Activated T-cell treated with anti-CD3 and anti-CD28 coated beads for 24 hours (primary cell): ENCODE results near the gene GREB1L.
"Not testable (repeated sequence)": the region's sequence is repeated elsewhere in the genome, so short reads cannot be mapped to it uniquely, and the experiment has no call there.

Experiments
- DNase-seq: peaks from one replicate; pipeline ENCODE4 v3.0.0-alpha.2; 2020; ENCODE audit warnings: low read depth

The GREB1L gene

GRCh38 chr18:21264651-21265050 lies 22.6 kb downstream of the GREB1L start:
- DNase-seq, result no peak

- no peak for DNase-seq
Measured at GRCh38 chr18:21265971-21266673, 24.1 kb downstream of the GREB1L start.

GRCh38 chr18:21267400-21267799 lies 25.4 kb downstream of the GREB1L start:
- DNase-seq, result no peak

GRCh38 chr18:21269349-21269748 lies 27.3 kb downstream of the GREB1L start:
- no peak for DNase-seq

- no peak for DNase-seq
Measured at GRCh38 chr18:21270453-21270852, 28.4 kb downstream of the GREB1L start.

GRCh38 chr18:21272016-21272579 lies 30.1 kb downstream of the GREB1L start:
- DNase-seq, result no peak

- no peak for DNase-seq
Measured at GRCh38 chr18:21273568-21273967, 31.5 kb downstream of the GREB1L start.

- DNase-seq, result no peak
Measured at GRCh38 chr18:21275645-21276044, 33.6 kb downstream of the GREB1L start.

- DNase-seq, result no peak
Measured at GRCh38 chr18:21277578-21277977, 35.5 kb downstream of the GREB1L start.

GRCh38 chr18:21278218-21278617 lies 36.2 kb downstream of the GREB1L start:
- not testable (repeated sequence) for DNase-seq

- DNase-seq, result no peak
Measured at GRCh38 chr18:21281603-21282002, 39.6 kb downstream of the GREB1L start.

GRCh38 chr18:21284540-21284939 lies 42.5 kb downstream of the GREB1L start:
- no peak for DNase-seq

GRCh38 chr18:21289827-21290226 lies 47.8 kb downstream of the GREB1L start:
- DNase-seq, result no peak

- DNase-seq, result no peak
Measured at GRCh38 chr18:21291106-21291505, 49.1 kb downstream of the GREB1L start.

- no peak for DNase-seq
Measured at GRCh38 chr18:21293479-21293878, 51.4 kb downstream of the GREB1L start.

GRCh38 chr18:21295101-21295500 lies 53.1 kb downstream of the GREB1L start:
- DNase-seq, result no peak

GRCh38 chr18:21296045-21296444 lies 54.0 kb downstream of the GREB1L start:
- DNase-seq, result no peak

- no peak for DNase-seq
Measured at GRCh38 chr18:21298351-21298750, 56.3 kb downstream of the GREB1L start.

GRCh38 chr18:21300035-21300907 lies 58.2 kb downstream of the GREB1L start:
- DNase-seq, result no peak

GRCh38 chr18:21300908-21301200 lies 58.8 kb downstream of the GREB1L start:
- DNase-seq, result no peak

- no peak for DNase-seq
Measured at GRCh38 chr18:21303445-21303844, 61.4 kb downstream of the GREB1L start.

GRCh38 chr18:21303895-21304294 lies 61.9 kb downstream of the GREB1L start:
- no peak for DNase-seq

GRCh38 chr18:21305621-21306020 lies 63.6 kb downstream of the GREB1L start:
- DNase-seq, result no peak
